Stimulated activated CD8-positive, alpha-beta memory T cell treated with anti-CD3 and anti-CD28 coated beads, Interleukin-4, amount 100 ng/mL, for 4 hours (primary cell): ENCODE measurements around the gene MCHR1.

Experiments
- DNase-seq, 2 donors: peaks; one replicate each; pipeline ENCODE4 v3.0.0-alpha.2; 2020; ENCODE audit warnings: low read depth in 2 of 2, low spot score in 1 of 2

Gene MCHR1

GRCh38 chr22:40679249-40679963 is at the start of gene MCHR1:
MCHR1 (plus strand) TSS chr22:40679484; CDS start chr22:40679653, 169 bp downstream.
- no peak for DNase-seq

- DNase-seq: no peak
Observed at GRCh38 chr22:40631925-40632324, 47.4 kb upstream of the MCHR1 start.

GRCh38 chr22:40633036-40633435 is 46.2 kb upstream of the MCHR1 start:
- DNase-seq: no peak

GRCh38 chr22:40634119-40634903 is 45.0 kb upstream of the MCHR1 start:
- DNase-seq: no peak

GRCh38 chr22:40635043-40635939 is 44.0 kb upstream of the MCHR1 start:
- DNase-seq: no peak

GRCh38 chr22:40635940-40636379 is 43.3 kb upstream of the MCHR1 start:
- DNase-seq: no peak

GRCh38 chr22:40636380-40637182 is 42.7 kb upstream of the MCHR1 start, which contains the start of gene MRTFA:
MRTFA (minus strand) TSS chr22:40636719.
- DNase-seq: peak; percentile 96 to 100

- peak in 1 of 2 donors; percentile 12 for DNase-seq
Observed at GRCh38 chr22:40637183-40638150, 41.8 kb upstream of the MCHR1 start.

- no peak for DNase-seq
Observed at GRCh38 chr22:40638261-40638660, 41.0 kb upstream of the MCHR1 start.

- no peak for DNase-seq
Observed at GRCh38 chr22:40641269-40641668, 38.0 kb upstream of the MCHR1 start.

GRCh38 chr22:40642316-40642715 is 37.0 kb upstream of the MCHR1 start:
- no peak for DNase-seq

GRCh38 chr22:40645579-40646197 is 33.6 kb upstream of the MCHR1 start:
- no peak for DNase-seq

- no peak for DNase-seq
Observed at GRCh38 chr22:40648386-40648785, 30.9 kb upstream of the MCHR1 start.

- DNase-seq: no peak
Observed at GRCh38 chr22:40651057-40651456, 28.2 kb upstream of the MCHR1 start.

GRCh38 chr22:40651563-40652501 is 27.5 kb upstream of the MCHR1 start:
- DNase-seq: peak; percentile 55 to 72

GRCh38 chr22:40653361-40653760 is 25.9 kb upstream of the MCHR1 start:
- no peak for DNase-seq

- no peak for DNase-seq
Observed at GRCh38 chr22:40654522-40655167, 24.6 kb upstream of the MCHR1 start.
